ENCODE data around the gene RILPL1. TPM values are rescaled to one million over a fixed set of nuclear protein-coding genes. Genes with fewer than 3 reads are reported as not detected.
"Not testable (repeated sequence)": the region's sequence is repeated elsewhere in the genome, so short reads cannot be mapped to it uniquely, and the experiment has no call there.

Gene RILPL1
- total RNA-seq, 2 experiments from 2014 or later = 0.38 to 0.86 TPM

DNA sequence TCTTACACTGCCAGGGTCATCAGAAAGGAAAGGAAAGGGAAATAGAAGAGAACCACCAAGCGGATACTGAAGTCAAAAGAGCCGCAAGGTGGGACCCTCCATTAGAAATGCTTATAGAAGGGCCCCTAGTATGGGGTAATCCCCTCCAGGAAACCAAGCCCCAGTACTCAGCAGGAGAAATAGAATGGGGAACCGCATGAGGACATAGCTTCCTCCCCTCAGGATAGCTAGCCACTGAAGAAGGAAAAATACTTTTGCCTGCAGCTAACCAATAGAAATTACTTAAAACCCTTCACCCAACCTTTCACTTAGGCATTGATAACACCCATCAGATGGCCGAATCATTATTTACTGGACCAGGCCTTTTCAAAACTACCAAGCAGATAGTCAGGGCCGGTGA is 21.3 kb upstream of the RILPL1 start:
- H3K79me2 ChIP-seq (ENCODE audit: insufficient read depth, low read depth, low read length); H3K36me3 ChIP-seq (ENCODE audit: insufficient read depth, low read length); H3K9me2 ChIP-seq (ENCODE audit: insufficient read depth, low read length); H3K9me3 ChIP-seq (ENCODE audit: low read length); BruUV-seq (replicated peaks); DNase-seq (ENCODE audit: low spot score); H2AFZ ChIP-seq (ENCODE audit: low read length); H3K4me3 ChIP-seq (ENCODE audit: low read depth, low read length, poor library complexity, severe bottlenecking); H3K4me1 ChIP-seq (ENCODE audit: insufficient read depth, low read length, poor library complexity, severe bottlenecking); POLR2A ChIA-PET; CTCF ChIA-PET (ENCODE audit: unreplicated experiment); intact Hi-C loops (cut with micrococcal nuclease; ENCODE audit: unreplicated experiment); H3K4me2 ChIP-seq (ENCODE audit: low read length); H4K20me1 ChIP-seq (ENCODE audit: insufficient read depth, low read length); H3K27ac ChIP-seq (ENCODE audit: low read depth, low read length, poor library complexity, severe bottlenecking): not testable (repeated sequence)

GRCh38 chr12:123554136-123554535 is 20.6 kb upstream of the RILPL1 start:
- H3K36me3 ChIP-seq (ENCODE audit: insufficient read depth, low read length); H3K9me2 ChIP-seq (ENCODE audit: insufficient read depth, low read length); H3K9me3 ChIP-seq (ENCODE audit: low read length); H3K4me2 ChIP-seq (ENCODE audit: low read length); DNase-seq (ENCODE audit: low spot score); H3K79me2 ChIP-seq (ENCODE audit: insufficient read depth, low read depth, low read length); H3K4me3 ChIP-seq (ENCODE audit: low read depth, low read length, poor library complexity, severe bottlenecking); H2AFZ ChIP-seq (ENCODE audit: low read length); H3K27ac ChIP-seq (ENCODE audit: low read depth, low read length, poor library complexity, severe bottlenecking); H4K20me1 ChIP-seq (ENCODE audit: insufficient read depth, low read length); POLR2A ChIA-PET; BruUV-seq (replicated peaks); intact Hi-C loops (cut with micrococcal nuclease; ENCODE audit: unreplicated experiment); CTCF ChIA-PET (ENCODE audit: unreplicated experiment); H3K4me1 ChIP-seq (ENCODE audit: insufficient read depth, low read length, poor library complexity, severe bottlenecking): not testable (repeated sequence)

- Histone ChIP-seq H3K36me3 (ENCODE audit: insufficient read depth, low read length) (no peaks in the 10 kb centered on the region), H3K4me1 (ENCODE audit: insufficient read depth, low read length, poor library complexity, severe bottlenecking) (no peaks in the 10 kb centered on the region), H3K9me3 (ENCODE audit: low read length) (no peaks in the 10 kb centered on the region), H3K79me2 (ENCODE audit: insufficient read depth, low read depth, low read length) (no peaks in the 10 kb centered on the region), H4K20me1 (ENCODE audit: insufficient read depth, low read length) (no peaks in the 10 kb centered on the region), H3K27ac (ENCODE audit: low read depth, low read length, poor library complexity, severe bottlenecking) (no peak overlapping the region), H3K9me2 (ENCODE audit: insufficient read depth, low read length) (no peaks in the 10 kb centered on the region), H3K4me3 (ENCODE audit: low read depth, low read length, poor library complexity, severe bottlenecking) (no peak overlapping the region), H2AFZ (ENCODE audit: low read length) (no peak overlapping the region), H3K4me2 (ENCODE audit: low read length) (no peak overlapping the region)
- intact Hi-C loops (cut with micrococcal nuclease; ENCODE audit: unreplicated experiment) = no loop called here
- no peak for DNase-seq (ENCODE audit: low spot score)
- no peak for TF ChIP-seq EZH2phosphoT487 (IDR thresholded peaks at IDR 0.05; ENCODE audit: borderline replicate concordance, low read depth, low read length)
- TF ChIP-seq CTCF (conservative IDR thresholded peaks at IDR 0.05; ENCODE audit: low read length) = no peak
- CTCF ChIA-PET (ENCODE audit: unreplicated experiment) = no interaction called here
- no TSS peak for BruUV-seq (replicated peaks)
- POLR2A ChIA-PET = no interaction called here
Observed at GRCh38 chr12:123550700-123551099, 17.2 kb upstream of the RILPL1 start.

- intact Hi-C loops (cut with micrococcal nuclease; ENCODE audit: unreplicated experiment) = no loop called here
- Histone ChIP-seq H3K27ac (ENCODE audit: low read depth, low read length, poor library complexity, severe bottlenecking) (no peak overlapping the region), H3K9me3 (ENCODE audit: low read length) (no peaks in the 10 kb centered on the region), H3K4me2 (ENCODE audit: low read length) (no peak overlapping the region), H2AFZ (ENCODE audit: low read length) (no peak overlapping the region), H3K36me3 (ENCODE audit: insufficient read depth, low read length) (no peaks in the 10 kb centered on the region), H3K4me1 (ENCODE audit: insufficient read depth, low read length, poor library complexity, severe bottlenecking) (no peaks in the 10 kb centered on the region), H3K79me2 (ENCODE audit: insufficient read depth, low read depth, low read length) (no peaks in the 10 kb centered on the region), H4K20me1 (ENCODE audit: insufficient read depth, low read length) (no peaks in the 10 kb centered on the region), H3K4me3 (ENCODE audit: low read depth, low read length, poor library complexity, severe bottlenecking) (no peak overlapping the region), H3K9me2 (ENCODE audit: insufficient read depth, low read length) (no peaks in the 10 kb centered on the region)
- BruUV-seq (replicated peaks) = no TSS peak
- no peak for DNase-seq (ENCODE audit: low spot score)
- CTCF ChIA-PET (ENCODE audit: unreplicated experiment) = no interaction called here
- POLR2A ChIA-PET = interaction anchor here (0.5 to 1.0 kb wide), 3 partner anchors 11 to 127 kb away, joined by 3 to 5 read pairs (median 3); no protein-coding TSS in a partner anchor
- TF ChIP-seq CTCF (conservative IDR thresholded peaks at IDR 0.05; ENCODE audit: low read length) (no peak), EZH2phosphoT487 (IDR thresholded peaks at IDR 0.05; ENCODE audit: borderline replicate concordance, low read depth, low read length) (no peak)
Observed at GRCh38 chr12:123548107-123548506, 14.6 kb upstream of the RILPL1 start.
